DND-41 (cell line): ENCODE results near the gene CFAP47.

Experiments
- ATAC-seq: fragments of 200-7000 bp; cut with Tn5 transposase; 3 replicates; pipeline ENCODE4 v1.9.1; 2021; ENCODE audit warnings: low read depth; ENCODE audit not compliant: insufficient read depth
- DNase-seq: peaks from one replicate; pipeline ENCODE4 v3.0.0-alpha.2; 2020
- H2AFZ ChIP-seq: 2 replicates; pipeline ENCODE4 v1.6.0; 2012; ENCODE audit warnings: low read depth, low read length
- H3K27ac ChIP-seq: 2 replicates; pipeline ENCODE4 v1.5.1; 2012; ENCODE audit warnings: low read length, inconsistent platforms
- H3K27me3 ChIP-seq: fragments of 200-600 bp; sonication (generic); 2 replicates; pipeline ENCODE4 v1.6.0; 2012; ENCODE audit warnings: low read length, mild to moderate bottlenecking, inconsistent platforms; ENCODE audit not compliant: insufficient read depth, poor library complexity
- H3K36me3 ChIP-seq: 2 replicates; pipeline ENCODE4 v1.5.1; 2012; ENCODE audit warnings: low read length, inconsistent platforms; ENCODE audit not compliant: insufficient read depth
- H3K4me1 ChIP-seq: 2 replicates; pipeline ENCODE4 v1.5.1; 2012; ENCODE audit warnings: mild to moderate bottlenecking, low read length; ENCODE audit not compliant: insufficient read depth
- H3K4me2 ChIP-seq: 2 replicates; pipeline ENCODE4 v1.6.0; 2012; ENCODE audit warnings: mild to moderate bottlenecking, moderate library complexity, low read length, inconsistent platforms; ENCODE audit not compliant: insufficient read depth
- H3K4me3 ChIP-seq, 2 experiments: fragments of 200-600 bp in 1 of 2; shearing (Covaris generic) in 1 of 2; 2 replicates each; pipeline ENCODE4 v1.5.1; 2012 to 2016; ENCODE audit warnings: inconsistent platforms in 2 of 2, low read length in 2 of 2, mild to moderate bottlenecking in 2 of 2, low read depth in 1 of 2, moderate library complexity in 1 of 2
- H3K79me2 ChIP-seq: 2 replicates; pipeline ENCODE4 v1.6.0; 2012; ENCODE audit warnings: low read length, inconsistent platforms; ENCODE audit not compliant: insufficient read depth
- H3K9ac ChIP-seq: 2 replicates; pipeline ENCODE4 v1.6.0; 2012; ENCODE audit warnings: low read depth, mild to moderate bottlenecking, inconsistent platforms, low read length, moderate library complexity
- H3K9me3 ChIP-seq: 2 replicates; pipeline ENCODE4 v1.5.1; 2012; ENCODE audit warnings: low read length, moderate library complexity, mild to moderate bottlenecking, inconsistent platforms; ENCODE audit not compliant: insufficient read depth, severe bottlenecking
- H4K20me1 ChIP-seq: 2 replicates; pipeline ENCODE4 v1.6.0; 2012; ENCODE audit warnings: low read length; ENCODE audit not compliant: insufficient read depth
- EZH2 ChIP-seq: IDR thresholded peaks from 3 replicates; pipeline ENCODE4 v1.6.1; 2012; ENCODE audit warnings: borderline replicate concordance, low read depth, mild to moderate bottlenecking, moderate library complexity, low read length, inconsistent platforms; ENCODE audit not compliant: severe bottlenecking
- TF ChIP-seq, protein P1 (sequence below): IDR thresholded peaks from 2 replicates; pipeline ENCODE4 v1.5.1; 2012; ENCODE audit warnings: borderline replicate concordance, low read length, moderate library complexity, mild to moderate bottlenecking; ENCODE audit not compliant: poor library complexity, severe bottlenecking; ENCODE audit errors: extremely low read depth

Gene CFAP47, protein sequence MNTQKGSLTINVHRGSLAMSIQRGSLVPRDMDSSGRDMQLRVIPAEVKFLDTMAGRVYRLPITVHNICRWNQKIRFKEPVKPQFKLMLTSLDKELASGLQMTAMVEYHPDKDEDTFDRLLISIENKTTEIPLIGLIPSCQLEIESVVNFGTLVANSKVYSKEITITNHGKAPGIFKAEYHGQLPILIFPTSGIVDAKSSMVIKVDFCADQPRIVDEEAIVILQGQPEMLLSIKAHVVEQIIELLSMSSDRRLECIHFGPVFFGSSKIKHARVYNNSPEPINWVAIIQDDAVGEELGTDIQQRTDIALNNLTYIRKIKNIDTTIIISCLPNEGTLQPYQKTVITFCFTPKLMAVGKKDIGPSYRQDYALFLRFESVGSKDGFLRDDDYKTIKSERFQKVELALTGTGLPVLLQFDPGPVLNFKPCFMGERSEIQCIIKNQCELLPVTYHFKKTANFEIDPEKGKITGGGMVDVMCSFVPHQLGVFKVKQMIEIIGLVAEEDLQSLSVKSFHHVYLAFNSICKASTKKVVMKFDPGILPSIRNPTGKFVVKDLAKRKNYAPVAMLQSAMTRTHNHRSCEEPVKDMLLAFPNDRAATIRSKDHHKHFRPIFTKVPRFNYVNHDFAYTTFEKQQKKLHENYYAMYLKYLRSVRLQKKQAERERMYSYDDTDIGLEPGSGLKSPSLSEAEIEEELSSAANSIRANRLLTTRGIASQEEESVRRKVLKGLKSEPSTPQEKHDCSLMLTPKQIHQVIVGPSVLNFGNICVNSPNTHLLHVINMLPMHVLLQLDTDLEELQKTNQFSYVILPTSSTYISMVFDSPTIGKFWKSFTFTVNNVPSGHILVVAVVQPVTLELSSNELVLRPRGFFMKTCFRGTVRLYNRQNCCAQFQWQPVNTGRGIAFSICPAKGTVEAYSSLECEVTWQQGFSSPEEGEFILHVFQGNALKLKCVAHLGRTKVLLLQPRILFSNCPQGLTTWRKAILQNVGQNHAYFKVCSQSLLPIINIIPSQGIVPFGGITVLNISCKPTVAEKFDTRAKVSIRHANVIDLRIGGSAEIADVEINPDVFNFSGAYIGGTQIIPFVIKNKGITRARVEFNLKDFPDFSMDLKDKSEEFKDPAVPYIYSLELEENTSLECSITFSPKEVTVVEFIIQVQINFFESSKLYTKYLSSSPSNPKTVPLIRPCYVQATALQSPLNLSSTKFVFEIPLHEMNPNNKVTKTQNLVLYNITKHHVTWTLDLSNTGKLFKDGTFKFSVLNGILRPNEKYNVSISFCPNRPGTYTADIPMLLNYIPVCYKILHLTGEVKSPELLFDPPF (N-terminal part only)

DNA sequence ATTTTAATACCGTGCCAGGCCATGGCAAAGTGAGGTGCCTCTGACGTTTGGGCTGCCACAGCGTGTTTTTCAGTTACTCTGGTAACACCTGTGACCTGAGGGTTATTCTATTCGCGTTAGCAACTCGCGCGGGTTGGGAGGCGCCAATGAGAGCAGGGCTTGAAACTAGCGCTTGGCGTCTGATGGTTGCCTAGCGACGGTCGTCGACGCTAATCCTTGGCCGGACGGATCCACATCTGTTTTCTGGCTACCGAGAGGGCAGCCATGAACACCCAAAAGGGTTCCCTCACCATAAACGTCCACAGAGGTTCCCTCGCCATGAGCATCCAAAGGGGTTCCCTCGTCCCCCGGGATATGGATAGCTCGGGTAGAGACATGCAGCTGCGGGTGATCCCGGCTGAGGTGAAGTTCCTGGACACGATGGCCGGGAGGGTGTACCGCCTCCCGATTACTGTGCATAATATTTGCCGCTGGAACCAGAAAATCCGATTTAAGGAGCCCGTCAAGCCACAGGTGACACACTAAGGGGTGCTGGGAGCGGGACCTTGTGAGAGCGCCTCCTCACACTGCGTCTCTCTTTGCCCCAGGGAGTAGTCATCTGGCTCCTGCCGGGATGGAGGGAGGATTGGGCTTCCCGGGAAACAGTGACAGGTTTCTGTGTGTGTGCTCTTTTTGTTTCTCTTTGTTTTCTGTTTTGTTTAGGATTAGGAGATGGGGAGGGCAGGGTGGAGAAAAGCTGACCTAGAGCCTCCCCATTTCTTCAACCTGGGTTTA, at the start of gene CFAP47:
Gene CFAP47, plus strand, starts transcription at position 199 of the 774 bp plus-strand sequence. Its CDS starts 66 bp downstream, at position 265.
- Histone ChIP-seq H2AFZ (no peak within 1 kb of the TSS), H3K9ac (no peak within 1 kb of the TSS), H3K4me1 (no peaks in the 10 kb centered on the region), H3K27me3 (no peaks in the 10 kb centered on the region), H3K9me3 (no peaks in the 10 kb centered on the region), H3K27ac (no peak within 1 kb of the TSS), H4K20me1 (no peaks in the 10 kb centered on the region), H3K4me2 (no peak within 1 kb of the TSS), H3K36me3 (no peaks in the 10 kb centered on the region), H3K4me3 (no peak within 1 kb of the TSS), H3K79me2 (no peaks in the 10 kb centered on the region)
- DNase-seq, result no peak
- no peak for ATAC-seq
- TF ChIP-seq EZH2, result no peak
- TF ChIP-seq, protein P1, sequence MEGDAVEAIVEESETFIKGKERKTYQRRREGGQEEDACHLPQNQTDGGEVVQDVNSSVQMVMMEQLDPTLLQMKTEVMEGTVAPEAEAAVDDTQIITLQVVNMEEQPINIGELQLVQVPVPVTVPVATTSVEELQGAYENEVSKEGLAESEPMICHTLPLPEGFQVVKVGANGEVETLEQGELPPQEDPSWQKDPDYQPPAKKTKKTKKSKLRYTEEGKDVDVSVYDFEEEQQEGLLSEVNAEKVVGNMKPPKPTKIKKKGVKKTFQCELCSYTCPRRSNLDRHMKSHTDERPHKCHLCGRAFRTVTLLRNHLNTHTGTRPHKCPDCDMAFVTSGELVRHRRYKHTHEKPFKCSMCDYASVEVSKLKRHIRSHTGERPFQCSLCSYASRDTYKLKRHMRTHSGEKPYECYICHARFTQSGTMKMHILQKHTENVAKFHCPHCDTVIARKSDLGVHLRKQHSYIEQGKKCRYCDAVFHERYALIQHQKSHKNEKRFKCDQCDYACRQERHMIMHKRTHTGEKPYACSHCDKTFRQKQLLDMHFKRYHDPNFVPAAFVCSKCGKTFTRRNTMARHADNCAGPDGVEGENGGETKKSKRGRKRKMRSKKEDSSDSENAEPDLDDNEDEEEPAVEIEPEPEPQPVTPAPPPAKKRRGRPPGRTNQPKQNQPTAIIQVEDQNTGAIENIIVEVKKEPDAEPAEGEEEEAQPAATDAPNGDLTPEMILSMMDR, result no peak

DNA sequence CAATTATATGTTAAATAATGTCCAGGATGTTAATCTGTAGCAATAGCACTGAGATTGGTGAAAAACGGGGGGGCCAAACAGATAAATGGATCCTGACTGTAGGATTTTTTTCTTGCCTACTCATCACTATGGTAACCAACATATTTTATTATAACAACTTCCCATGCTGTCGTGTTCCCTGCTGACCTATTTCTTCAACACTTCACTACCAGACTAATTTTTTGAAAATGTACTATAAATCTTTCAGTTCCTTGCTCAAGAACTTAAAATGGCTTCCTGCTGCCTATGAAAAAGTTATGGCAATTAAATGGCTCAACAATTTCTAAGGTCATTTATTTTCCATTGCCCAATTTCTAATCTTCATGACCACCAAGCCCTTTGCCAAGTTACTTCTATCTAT, 38.9 kb upstream of the CFAP47 start:
- ATAC-seq (no peak), DNase-seq (no peak)
- no peaks in the 10 kb centered on the region for H3K4me1 ChIP-seq
- H3K27ac ChIP-seq, result no peak overlapping the region
- no peaks in the 10 kb centered on the region for H4K20me1 ChIP-seq
- no peak overlapping the region for H2AFZ ChIP-seq
- TF ChIP-seq, protein P1, result no peak
- TF ChIP-seq EZH2, result no peak
- no peaks in the 10 kb centered on the region for H3K9me3 ChIP-seq
- no peaks in the 10 kb centered on the region for H3K36me3 ChIP-seq
- no peaks in the 10 kb centered on the region for H3K27me3 ChIP-seq
- H3K4me3 ChIP-seq, result no peak overlapping the region
- no peaks in the 10 kb centered on the region for H3K79me2 ChIP-seq
- H3K4me2 ChIP-seq, result no peak overlapping the region
- H3K9ac ChIP-seq, result no peak overlapping the region

DNA sequence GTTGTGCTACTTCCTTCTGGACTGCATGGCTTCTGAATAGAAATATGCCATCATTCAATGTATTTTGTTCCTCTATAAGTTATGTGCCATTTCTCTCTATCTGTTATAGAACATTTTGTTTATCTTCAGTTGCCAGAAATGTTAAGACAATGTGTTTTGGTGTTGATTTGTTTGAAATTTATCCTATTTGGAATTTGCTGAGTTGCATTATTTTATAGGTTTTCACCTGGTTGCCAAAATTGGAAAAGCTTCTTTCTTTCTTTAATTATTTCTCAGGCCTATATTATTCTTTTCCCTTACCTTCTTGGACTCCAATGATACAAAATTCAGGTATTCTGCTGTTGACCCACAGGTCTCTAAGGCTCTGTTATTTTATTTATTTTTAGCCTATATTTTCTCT, 33.4 kb upstream of the CFAP47 start:
- no peaks in the 10 kb centered on the region for H3K27me3 ChIP-seq
- no peaks in the 10 kb centered on the region for H3K79me2 ChIP-seq
- H4K20me1 ChIP-seq, result no peaks in the 10 kb centered on the region
- H3K4me2 ChIP-seq, result no peak overlapping the region
- no peaks in the 10 kb centered on the region for H3K36me3 ChIP-seq
- no peak for DNase-seq
- no peak overlapping the region for H2AFZ ChIP-seq
- no peaks in the 10 kb centered on the region for H3K9me3 ChIP-seq
- no peak for ATAC-seq
- H3K9ac ChIP-seq, result no peak overlapping the region
- H3K4me1 ChIP-seq, result peaks cover 3% of the 10 kb centered on the region; the same call in 1 of the 2 replicates
- TF ChIP-seq EZH2, result no peak
- TF ChIP-seq, protein P1, result no peak
- H3K4me3 ChIP-seq, result no peak overlapping the region
- H3K27ac ChIP-seq, result no peak overlapping the region
